ENCODE data around the gene FHL1. TPM values are rescaled to one million over a fixed set of nuclear protein-coding genes. Genes with fewer than 3 reads are reported as not detected.

Gene FHL1
- total RNA-seq, 4 donors from 2014 or later = 693 to 4,057 (median 1,828) TPM

GRCh38 chrX:136115126-136115903 is 32.0 kb upstream of the FHL1 start:
- no peak for TF ChIP-seq CTCF (IDR thresholded peaks at IDR 0.05; ENCODE audit: low read depth)

GRCh38 chrX:136115904-136116297 is 31.4 kb upstream of the FHL1 start:
- TF ChIP-seq CTCF (IDR thresholded peaks at IDR 0.05; ENCODE audit: low read depth) = no peak

DNA sequence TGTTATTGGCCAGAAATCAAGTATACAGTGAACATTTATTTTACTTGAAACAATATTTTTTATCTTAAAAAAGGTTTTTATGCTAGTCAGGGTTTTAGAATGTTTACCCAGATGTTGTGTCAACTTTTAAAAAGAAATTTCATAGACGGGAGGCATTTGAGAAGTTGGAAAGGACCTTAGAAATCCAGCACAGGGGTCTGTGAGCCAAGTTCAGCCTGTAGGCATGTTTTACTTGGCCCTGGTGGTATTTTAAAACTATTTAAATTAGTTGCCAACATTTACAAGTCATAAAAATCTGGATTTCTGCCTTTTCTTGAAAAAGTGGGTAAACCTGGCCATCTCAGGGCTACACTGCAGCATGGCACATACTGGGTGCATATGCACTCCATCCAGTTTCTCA is 25.5 kb upstream of the FHL1 start:
- no peak for TF ChIP-seq CTCF (IDR thresholded peaks at IDR 0.05; ENCODE audit: low read depth)

DNA sequence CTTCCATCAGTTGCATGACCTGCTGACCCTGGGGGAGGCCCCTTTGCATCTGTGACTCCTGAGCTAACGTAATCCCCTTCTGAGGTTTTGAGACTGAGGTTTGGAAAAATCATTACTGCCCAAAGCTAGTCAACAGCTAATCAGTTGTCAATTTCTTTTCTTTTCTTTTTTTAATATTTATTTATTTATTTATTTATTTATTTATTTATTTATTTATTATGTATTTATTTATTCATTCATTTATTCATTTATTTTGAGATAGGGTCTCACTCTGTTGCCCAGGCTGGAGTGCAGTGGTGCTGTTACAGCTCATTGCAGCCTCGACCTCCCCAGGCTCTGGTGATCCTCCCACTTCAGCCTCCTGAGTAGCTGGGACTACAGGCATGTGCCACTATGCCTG is 25.1 kb upstream of the FHL1 start:
- no peak for TF ChIP-seq CTCF (IDR thresholded peaks at IDR 0.05; ENCODE audit: low read depth)

- TF ChIP-seq CTCF (IDR thresholded peaks at IDR 0.05; ENCODE audit: low read depth) = no peak
Observed at GRCh38 chrX:136125106-136125505, 22.2 kb upstream of the FHL1 start.

- TF ChIP-seq CTCF (IDR thresholded peaks at IDR 0.05; ENCODE audit: low read depth) = no peak
Observed at GRCh38 chrX:136126371-136126770, 21.0 kb upstream of the FHL1 start.

GRCh38 chrX:136126872-136127406 is 20.4 kb upstream of the FHL1 start:
- no peak for TF ChIP-seq CTCF (IDR thresholded peaks at IDR 0.05; ENCODE audit: low read depth)
